Spleen (tissue), 7 donors: Measurements from ENCODE around the gene ACOX3.

Experiments used
- POLR2A ChIP-seq, 3 donors: fragments of 450-650 bp; IDR thresholded peaks; one replicate each; pipeline ENCODE4 v1.5.1; 2017; ENCODE audit warnings: antibody characterized with exemption in 3 of 3, mild to moderate bottlenecking in 1 of 3
- POLR2AphosphoS5 ChIP-seq, 3 donors: sonication (generic); formaldehyde crosslinking; IDR thresholded peaks; one replicate each; pipeline ENCODE4 v1.5.1; 2017; ENCODE audit warnings: antibody characterized with exemption in 3 of 3
- TF ChIP-seq, protein P1 (sequence below), 11 experiments: fragments of 200-600 bp in 7 of 11; fragments of 450-650 bp in 4 of 11; sonication (generic) in 4 of 11; IDR thresholded peaks in 8 of 11; conservative IDR thresholded peaks in 3 of 11; 1 replicate in 7 of 11; 2 replicates in 4 of 11; pipeline versions ENCODE4 v1.4.0 to v1.8.0; 2016 to 2021; ENCODE audit warnings: antibody characterized with exemption in 11 of 11, inconsistent platforms in 4 of 11, mild to moderate bottlenecking in 1 of 11
- donor health status: DM: no; HTN: no; CAD: no; lungs with moderate emphysema.
- donor health status: DM: no; HTN: no; CAD: no.
- donor health status: DM: no; HTN: no; CAD: no.

DNA sequence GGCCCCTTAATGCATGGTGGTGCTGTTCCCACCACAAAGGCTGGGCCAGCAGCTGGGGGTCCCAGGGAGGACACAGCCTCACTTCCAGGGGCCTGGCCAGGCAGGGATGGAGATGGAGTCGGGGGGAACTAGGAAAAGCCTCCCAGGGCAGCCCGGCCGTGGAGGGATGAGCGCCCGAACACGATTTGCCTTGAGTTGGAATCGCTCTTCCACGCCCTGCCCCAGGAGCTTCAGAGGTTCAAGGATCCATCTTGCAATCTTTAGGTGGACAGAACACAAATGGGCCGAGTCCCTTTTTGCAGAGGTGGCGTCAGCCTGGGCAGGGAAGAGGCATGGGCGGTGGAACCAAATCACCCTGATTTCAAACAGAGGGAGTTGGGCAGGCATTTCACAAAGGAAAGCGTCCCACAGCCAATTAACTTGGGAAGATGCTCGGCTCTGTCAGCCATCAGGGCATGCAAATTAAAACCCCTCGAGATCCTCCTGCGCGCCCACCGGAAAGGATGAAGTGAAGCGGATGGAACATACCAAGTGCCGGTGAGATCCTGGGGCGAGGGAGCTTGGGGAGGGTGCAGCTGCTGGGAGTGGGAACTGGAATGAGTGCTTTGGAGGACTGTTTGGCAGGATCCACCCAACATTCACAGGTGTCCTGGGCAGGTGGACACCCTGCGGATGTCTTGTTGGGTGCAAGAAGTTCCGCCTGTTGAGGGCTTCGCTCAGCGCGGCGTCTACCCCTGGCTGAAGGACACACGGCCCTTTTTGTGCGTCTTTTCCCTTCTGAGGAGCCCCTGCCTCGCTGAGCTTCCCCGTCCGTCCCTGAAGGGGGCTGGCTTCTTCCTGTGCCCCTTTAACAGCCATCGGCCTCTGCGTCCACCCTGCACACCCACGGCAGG is 95.2 kb downstream of the ACOX3 start:
- TF ChIP-seq, protein P1, sequence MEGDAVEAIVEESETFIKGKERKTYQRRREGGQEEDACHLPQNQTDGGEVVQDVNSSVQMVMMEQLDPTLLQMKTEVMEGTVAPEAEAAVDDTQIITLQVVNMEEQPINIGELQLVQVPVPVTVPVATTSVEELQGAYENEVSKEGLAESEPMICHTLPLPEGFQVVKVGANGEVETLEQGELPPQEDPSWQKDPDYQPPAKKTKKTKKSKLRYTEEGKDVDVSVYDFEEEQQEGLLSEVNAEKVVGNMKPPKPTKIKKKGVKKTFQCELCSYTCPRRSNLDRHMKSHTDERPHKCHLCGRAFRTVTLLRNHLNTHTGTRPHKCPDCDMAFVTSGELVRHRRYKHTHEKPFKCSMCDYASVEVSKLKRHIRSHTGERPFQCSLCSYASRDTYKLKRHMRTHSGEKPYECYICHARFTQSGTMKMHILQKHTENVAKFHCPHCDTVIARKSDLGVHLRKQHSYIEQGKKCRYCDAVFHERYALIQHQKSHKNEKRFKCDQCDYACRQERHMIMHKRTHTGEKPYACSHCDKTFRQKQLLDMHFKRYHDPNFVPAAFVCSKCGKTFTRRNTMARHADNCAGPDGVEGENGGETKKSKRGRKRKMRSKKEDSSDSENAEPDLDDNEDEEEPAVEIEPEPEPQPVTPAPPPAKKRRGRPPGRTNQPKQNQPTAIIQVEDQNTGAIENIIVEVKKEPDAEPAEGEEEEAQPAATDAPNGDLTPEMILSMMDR (IDR thresholded peaks at IDR 0.05 in 8 of 11, conservative IDR thresholded peaks at IDR 0.05 in 3 of 11), result no peak
- no peak for TF ChIP-seq POLR2A (IDR thresholded peaks at IDR 0.05)
- TF ChIP-seq POLR2AphosphoS5 (IDR thresholded peaks at IDR 0.05), result no peak
